K562 (cell line): ENCODE data around the gene VPS11. TPM values are rescaled to one million over a fixed set of nuclear protein-coding genes. Genes with fewer than 3 reads are reported as not detected.

Experiments
- ARID3A ChIP-seq: IDR thresholded peaks from 2 replicates; pipeline ENCODE4 v1.6.1; 2012; ENCODE audit warnings: low read depth, low read length, improper control_type of control experiment, borderline replicate concordance
- CCAR2 ChIP-seq: fragments of 200-400 bp; formaldehyde crosslinking; IDR thresholded peaks from 2 replicates; pipeline ENCODE4 v1.6.1; 2017; ENCODE audit warnings: mild to moderate bottlenecking, low read depth, low read length
- EP300 ChIP-seq: IDR thresholded peaks from 2 replicates; pipeline ENCODE4 v1.6.1; 2012; ENCODE audit warnings: low read length, improper control_type of control experiment
- L3MBTL2 ChIP-seq: fragments of 450-650 bp; IDR thresholded peaks from 2 replicates; pipeline ENCODE4 v1.6.1; 2016; ENCODE audit warnings: mild to moderate bottlenecking, moderate library complexity
- MAX ChIP-seq: sonication (generic); formaldehyde crosslinking; IDR thresholded peaks from 2 replicates; pipeline ENCODE4 v1.9.0; 2022; ENCODE audit warnings: mild to moderate bottlenecking, missing genetic modification reagents
- NCOR1 ChIP-seq: fragments of 450-650 bp; IDR thresholded peaks from 2 replicates; pipeline ENCODE4 v1.6.1; 2016; ENCODE audit warnings: mild to moderate bottlenecking, moderate library complexity
- NR0B1 ChIP-seq: fragments of 450-650 bp; IDR thresholded peaks from one replicate; pipeline ENCODE4 v1.6.1; 2018; ENCODE audit warnings: mild to moderate bottlenecking, moderate library complexity; ENCODE audit not compliant: partially characterized antibody
- RBBP5 ChIP-seq: fragments of 200-600 bp; sonication (generic); IDR thresholded peaks from 2 replicates; pipeline ENCODE4 v1.6.1; 2012; ENCODE audit warnings: borderline replicate concordance, mild to moderate bottlenecking, low read length, control low read depth, inconsistent platforms; ENCODE audit not compliant: insufficient read depth, poor library complexity, severe bottlenecking
- TRIM24 ChIP-seq, 2 experiments: fragments of 450-650 bp; IDR thresholded peaks; 2 replicates each; pipeline ENCODE4 v1.6.1; 2016
- TRIM28 ChIP-seq: fragments of 450-650 bp; IDR thresholded peaks from 2 replicates; pipeline ENCODE4 v1.6.1; 2017
- ZC3H4 ChIP-seq: sonication (generic); formaldehyde crosslinking; IDR thresholded peaks from 2 replicates; pipeline ENCODE4 v1.9.0; 2021; ENCODE audit warnings: missing genetic modification reagents, borderline replicate concordance
- ZHX1 ChIP-seq: fragments of 150-350 bp; conservative IDR thresholded peaks from 2 replicates; pipeline ENCODE4 v1.6.1; 2014; ENCODE audit warnings: low read length
- ZKSCAN3 ChIP-seq: fragments of 250-450 bp; sonication (Bioruptor Pico); IDR thresholded peaks from 2 replicates; pipeline ENCODE4 v1.4.0; 2020
- ZNF217 ChIP-seq: sonication (generic); formaldehyde crosslinking; IDR thresholded peaks from 2 replicates; pipeline ENCODE4 v1.8.0; 2022; ENCODE audit warnings: mild to moderate bottlenecking, missing genetic modification reagents
- ZNF609 ChIP-seq: sonication (generic); formaldehyde crosslinking; IDR thresholded peaks from 2 replicates; pipeline ENCODE4 v1.8.1; 2023; ENCODE audit warnings: missing genetic modification reagents, mild to moderate bottlenecking, borderline replicate concordance
- ZNF76 ChIP-seq: fragments of 250-450 bp; sonication (Bioruptor Pico); IDR thresholded peaks from 2 replicates; pipeline ENCODE4 v1.4.0; 2020; ENCODE audit warnings: mild to moderate bottlenecking, moderate library complexity, borderline replicate concordance
- ZSCAN29 ChIP-seq: fragments of 450-650 bp; IDR thresholded peaks from 2 replicates; pipeline ENCODE4 v1.6.1; 2017
- polyA plus RNA-seq, 8 experiments: library from polyadenylated mRNA; depleted of rRNA in 4 of 8; stranded (reverse) in 5 of 8; unstranded in 3 of 8; fragments of >200 nt; fragmentation: Nextera tagmentation in 2 of 8; fragmentation: Illumina TruSeq in 1 of 8; extraction: Ambion mirVana in 2 of 8; extraction: Trizol in 1 of 8; gene quantifications; 2 replicates each; pipeline versions ENCODE4 v1.2.1 to v1.2.3, GENCODE V29; 2011 to 2014; ENCODE audit warnings: inconsistent platforms in 1 of 8, missing spikeins in 1 of 8
- total RNA-seq, 7 experiments: library from RNA; depleted of rRNA in 6 of 7; stranded (reverse); fragments of >200 nt in 6 of 7; fragmentation: Illumina TruSeq in 2 of 7; extraction: Trizol in 2 of 7; gene quantifications; 2 replicates each; pipeline versions ENCODE4 v1.2.1 to v1.2.3, GENCODE V29; 2011 to 2021; ENCODE audit warnings: low replicate concordance in 1 of 7

Gene VPS11
- total and polyA plus RNA-seq, 9 of the 15 experiments (the other 6 are each of a cell fraction or from before 2014, with no cell fraction given): 14.1 to 35.5 (median 27.5) TPM

GRCh38 chr11:119084663-119085436 lies 17.2 kb downstream of the VPS11 start, which contains the start of gene HMBS (continued):
- peak; percentile 45; the same call in 1 of the 2 replicates for TF ChIP-seq ARID3A
- no peak for TF ChIP-seq CCAR2
- TF ChIP-seq ZC3H4 (CRISPR knock-in tag): no peak; the same call in 1 of the 2 replicates
- no peak for TF ChIP-seq ZNF217 (CRISPR knock-in tag)
- TF ChIP-seq EP300: no peak
- TF ChIP-seq NR0B1: no peak
- no peak for TF ChIP-seq ZHX1
- TF ChIP-seq RBBP5: peak; percentile 86
- no peak for TF ChIP-seq ZNF76 (CRISPR knock-in tag)
- no peak for TF ChIP-seq TRIM28
- TF ChIP-seq ZKSCAN3 (CRISPR knock-in tag): no peak
- TF ChIP-seq ZSCAN29: peak; percentile 93
- TF ChIP-seq TRIM24 (IDR thresholded peaks at IDR 0.05): no peak; a peak in 1 of 4 replicates
- TF ChIP-seq MAX (CRISPR knock-in tag): peak; percentile 82
- TF ChIP-seq L3MBTL2: peak; percentile 91
- TF ChIP-seq ZNF609 (CRISPR knock-in tag): no peak
- no peak for TF ChIP-seq NCOR1
